HepG2 (cell line): ENCODE data around the gene FUT4.

Experiments used
- HNRNPK ChIP-seq: fragments of 200-400 bp; formaldehyde crosslinking; IDR thresholded peaks from 2 replicates; pipeline ENCODE4 v1.6.1; 2018; ENCODE audit warnings: low read length, low read depth, moderate library complexity, mild to moderate bottlenecking; ENCODE audit not compliant: poor library complexity, severe bottlenecking
- ZFYVE20 ChIP-seq: sonication (generic); formaldehyde crosslinking; IDR thresholded peaks from 2 replicates; pipeline ENCODE4 v1.8.0; 2023; ENCODE audit warnings: low read depth, mild to moderate bottlenecking, moderate library complexity, missing genetic modification reagents, borderline replicate concordance
- ZNF558 ChIP-seq: sonication (generic); formaldehyde crosslinking; IDR thresholded peaks from 2 replicates; pipeline ENCODE4 v1.9.0; 2022; ENCODE audit warnings: mild to moderate bottlenecking, missing genetic modification reagents, borderline replicate concordance

DNA sequence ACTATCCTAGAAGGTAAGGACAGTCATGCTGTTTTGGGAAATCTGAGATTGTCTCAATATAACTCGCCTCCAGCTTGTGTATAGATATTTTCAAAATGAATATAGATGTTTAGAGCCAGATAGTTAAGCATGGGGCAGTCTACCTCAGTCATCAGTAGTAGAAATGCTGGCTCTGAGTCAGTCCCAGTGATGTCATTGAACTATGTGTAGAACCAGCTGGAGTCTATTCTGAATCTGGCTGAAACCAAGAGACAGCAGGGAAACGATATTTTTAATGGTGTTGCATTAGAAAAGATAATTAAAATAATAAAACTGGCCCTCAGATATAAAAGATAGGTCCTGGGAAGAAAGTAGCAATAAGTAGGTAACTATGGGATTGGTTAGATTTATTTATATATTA lies 49.3 kb downstream of the FUT4 start:
- TF ChIP-seq HNRNPK: no peak
- no peak for TF ChIP-seq ZFYVE20 (CRISPR knock-in tag)
- no peak for TF ChIP-seq ZNF558 (CRISPR knock-in tag)
